Pancreas (tissue), 10 donors: ENCODE results near the gene WNT6. TPM values are rescaled to one million over a fixed set of nuclear protein-coding genes. Genes with fewer than 3 reads are reported as not detected.
A peak's percentile ranks its signal among the peaks of the same experiment; 100 is the strongest.

ENCODE experiments used
- ATAC-seq, 4 donors: fragments of 200-7000 bp; cut with Tn5 transposase; one replicate each; pipeline versions ENCODE4 v1.8.0 to v1.9.1; 2020; ENCODE audit warnings: mild to moderate bottlenecking in 4 of 4, moderate library complexity in 4 of 4
- DNase-seq, 6 donors: peaks; one replicate each; pipeline ENCODE4 v3.0.0-alpha.2; 2020
- FAIRE-seq: peaks from 2 replicates; lab custom pipeline; 2012; peaks lifted over from hg19 to GRCh38; lab: Jason Lieb, UNC
- H3K27ac ChIP-seq, 4 donors: fragments of 200-600 bp; sonication (generic); 1 replicate in 3 of 4; 2 replicates in 1 of 4; pipeline versions ENCODE4 v1.5.0 to v1.8.0; 2020
- H3K27me3 ChIP-seq, 4 donors: fragments of 200-600 bp; one replicate each; pipeline ENCODE4 v1.8.0; 2021
- H3K36me3 ChIP-seq, 3 donors: fragments of 200-600 bp; sonication (generic) in 1 of 3; one replicate each; pipeline versions ENCODE4 v1.5.0 to v1.8.0; 2020 to 2021
- H3K4me1 ChIP-seq, 3 donors: fragments of 200-600 bp; one replicate each; pipeline ENCODE4 v1.8.0; 2021
- H3K4me3 ChIP-seq, 4 donors: fragments of 200-600 bp; sonication (generic) in 2 of 4; one replicate each; pipeline versions ENCODE4 v1.5.0 to v1.8.0; 2020 to 2021
- H3K9me3 ChIP-seq, 4 donors: fragments of 200-600 bp; one replicate each; pipeline ENCODE4 v1.8.0; 2021
- CTCF ChIP-seq, 4 donors: fragments of 200-600 bp; sonication (generic) in 3 of 4; IDR thresholded peaks; one replicate each; pipeline versions ENCODE4 v1.5.0 to v1.8.0; 2021; ENCODE audit warnings: antibody characterized with exemption in 4 of 4
- WGBS, 2 donors: extraction: QIAGEN DNeasy Blood & Tissue Kit; methylation state at CpG; one replicate each; pipeline ENCODE4 v1.1.7; 2013; 5-methylcytosine and 5-hydroxymethylcytosine counted together
- intact Hi-C, 3 donors: fragments of 100-400 bp; cut with DNase I; formaldehyde crosslinking; loops; one replicate each; pipeline versions ENCODE4 v1.11.1 to v1.14.2; 2022
- polyA plus RNA-seq, 2 donors: library from polyadenylated mRNA; stranded (reverse); fragments of 200-250 nt; gene quantifications; one replicate each; pipeline ENCODE4 v1.2.3, GENCODE V29; 2013
- total RNA-seq, 6 donors: library from RNA; stranded (reverse); fragmentation: NEBNext Ultra II Directional in 4 of 6; extraction: Animal tissue kit (Norgen Biotek cat#: 25700) in 4 of 6; gene quantifications; one replicate each; pipeline versions ENCODE4 v1.2.1 to v1.2.4, GENCODE V29; 2021 to 2023
- donor health status: healthy with polysubstance abuse.
- donor health status: DM: no; HTN: no; CAD: no; lungs with moderate emphysema.
- donor health status: DM: no; HTN: no; CAD: no.
- donor health status: control.
- donor health status: control.
- donor health status: Bipolar disorder and iron deficiency.
- donor health status: DM: yes; HTN: yes; CAD: no.
- donor health status: DM: no; HTN: no; CAD: no.
- donor health status: DM: no; HTN: no; CAD: no.
- donor health status: DM: yes; HTN: yes; CAD: no.

Gene WNT6
- total and polyA plus RNA-seq, 8 donors: 0.09 to 1.2 (median 0.32) TPM; not detected in 1

- Histone ChIP-seq H3K27me3 (peaks cover 0 to 12% (median 0%) of the 10 kb centered on the region in 4 donors), H3K9me3 (no peaks in the 10 kb centered on the region), H3K27ac (no peak overlapping the region), H3K36me3 (no peaks in the 10 kb centered on the region), H3K4me3 (no peak overlapping the region), H3K4me1 (peaks cover 0 to 2% (median 0%) of the 10 kb centered on the region in 3 donors)
- no peak for FAIRE-seq
- 46 to 48% methylated on average over 12 of the region's 12 CpGs for WGBS, 2 donors
- peak in 2 of 6 donors; percentile 7 to 16 for DNase-seq
- no peak for ATAC-seq
- intact Hi-C loops: no loop called here
- TF ChIP-seq CTCF (IDR thresholded peaks at IDR 0.05): no peak
These were observed 3.3 kb upstream of the WNT6 start for GRCh38 chr2:218856167-218856895.

GRCh38 chr2:218856896-218857243 is 2.7 kb upstream of the WNT6 start:
- no peak for FAIRE-seq
- Histone ChIP-seq H3K27ac (no peak overlapping the region), H3K27me3 (peaks cover 0 to 12% (median 0%) of the 10 kb centered on the region in 4 donors), H3K4me1 (peaks cover 0 to 2% (median 0%) of the 10 kb centered on the region in 3 donors), H3K9me3 (no peaks in the 10 kb centered on the region), H3K36me3 (no peaks in the 10 kb centered on the region), H3K4me3 (no peak overlapping the region)
- peak in 2 of 6 donors; percentile 18 to 30 for DNase-seq
- WGBS, 2 donors: 80 to 92% methylated on average over 1 of the region's 1 CpG
- intact Hi-C loops: no loop called here
- no peak for TF ChIP-seq CTCF (IDR thresholded peaks at IDR 0.05)
- no peak for ATAC-seq

- 14% methylated on average over 10 of the region's 10 CpGs for WGBS, 2 donors
- no peak overlapping the region for H3K4me3 ChIP-seq
- FAIRE-seq (no peak), DNase-seq (peak in 2 of 6 donors; percentile 24 to 25), ATAC-seq (peak in 2 of 4 donors; percentile 16 to 25)
- H3K36me3 ChIP-seq: no peaks in the 10 kb centered on the region
- intact Hi-C loops: no loop called here
- no peak for TF ChIP-seq CTCF (IDR thresholded peaks at IDR 0.05)
- no peak overlapping the region for H3K27ac ChIP-seq
- H3K27me3 ChIP-seq: peaks cover 0 to 12% (median 0%) of the 10 kb centered on the region in 4 donors
- H3K9me3 ChIP-seq: no peaks in the 10 kb centered on the region
- peaks cover 0 to 2% (median 0%) of the 10 kb centered on the region in 3 donors for H3K4me1 ChIP-seq
These were observed 2.1 kb upstream of the WNT6 start for GRCh38 chr2:218857371-218858137.

- intact Hi-C loops: no loop called here
- Histone ChIP-seq H3K4me1 (peaks cover 0 to 2% (median 0%) of the 10 kb centered on the region in 3 donors), H3K9me3 (no peaks in the 10 kb centered on the region), H3K4me3 (no peak overlapping the region), H3K27ac (no peak overlapping the region), H3K36me3 (no peaks in the 10 kb centered on the region), H3K27me3 (peaks cover 0 to 12% (median 0%) of the 10 kb centered on the region in 4 donors)
- ATAC-seq: no peak
- WGBS, 2 donors: 18 to 33% methylated on average over 1 of the region's 1 CpG
- peak in 2 of 6 donors; percentile 15 to 25 for DNase-seq
- TF ChIP-seq CTCF (IDR thresholded peaks at IDR 0.05): no peak
- FAIRE-seq: no peak
These were observed 1.5 kb upstream of the WNT6 start for GRCh38 chr2:218858138-218858445.
